OCI-M1 (cell line): ENCODE data around the gene RYR2.
A peak's percentile ranks its signal among the peaks of the same experiment; 100 is the strongest.
"Not testable (repeated sequence)": the region's sequence is repeated elsewhere in the genome, so short reads cannot be mapped to it uniquely, and the experiment has no call there.

ENCODE experiments used
- DNase-seq: peaks from one replicate; lab custom pipeline; 2025; lab: John Stamatoyannopoulos, UW

RYR2 gene

GRCh38 chr1:237084341-237085077, 42.5 kb downstream of the RYR2 start:
- DNase-seq, result no peak

- DNase-seq, result no peak
Measured at GRCh38 chr1:237091691-237092090, 49.7 kb downstream of the RYR2 start.

- no peak for DNase-seq
Measured at GRCh38 chr1:237093691-237094090, 51.7 kb downstream of the RYR2 start.

DNA sequence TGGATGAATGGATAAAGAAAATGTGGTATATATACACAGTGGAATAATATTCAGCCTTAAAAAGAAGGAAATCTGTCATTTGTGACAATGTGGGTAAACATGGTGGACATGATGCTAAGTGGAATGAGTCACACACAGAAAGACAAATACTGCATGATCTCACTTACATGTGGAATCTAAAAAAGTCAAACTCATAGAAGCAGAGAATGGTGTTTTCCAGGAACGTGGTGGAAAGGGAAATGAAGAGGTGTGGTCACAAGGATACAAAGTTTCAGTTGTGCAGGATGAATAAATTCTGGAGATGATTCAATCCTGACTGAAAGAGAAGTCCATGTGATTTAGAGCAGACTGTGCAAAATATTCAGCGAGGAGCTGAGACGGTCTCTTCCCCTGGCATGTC, 56.6 kb downstream of the RYR2 start:
- no peak for DNase-seq

- DNase-seq, result no peak
Measured at GRCh38 chr1:237103021-237103420, 61.0 kb downstream of the RYR2 start.

DNA sequence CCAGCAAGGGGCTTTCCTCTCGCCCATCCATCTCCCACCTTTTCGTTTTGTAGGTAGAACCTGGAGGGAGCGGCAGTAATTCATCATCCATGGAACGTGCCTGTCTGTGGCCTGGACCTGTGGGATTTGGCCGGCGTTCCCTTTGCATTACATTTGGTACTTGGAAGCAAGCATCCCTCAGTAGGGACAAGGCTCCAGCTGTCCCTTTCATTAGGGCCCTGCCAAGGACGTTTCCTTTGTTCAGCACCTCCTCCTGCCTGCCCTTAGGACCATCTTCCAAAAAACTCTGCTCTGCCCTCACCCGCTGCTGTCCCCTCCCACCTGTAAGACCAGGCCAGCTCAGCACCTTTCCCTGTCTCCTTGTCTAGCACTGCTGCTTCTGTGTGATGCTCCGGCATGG, 62.1 kb downstream of the RYR2 start:
- no peak for DNase-seq

DNA sequence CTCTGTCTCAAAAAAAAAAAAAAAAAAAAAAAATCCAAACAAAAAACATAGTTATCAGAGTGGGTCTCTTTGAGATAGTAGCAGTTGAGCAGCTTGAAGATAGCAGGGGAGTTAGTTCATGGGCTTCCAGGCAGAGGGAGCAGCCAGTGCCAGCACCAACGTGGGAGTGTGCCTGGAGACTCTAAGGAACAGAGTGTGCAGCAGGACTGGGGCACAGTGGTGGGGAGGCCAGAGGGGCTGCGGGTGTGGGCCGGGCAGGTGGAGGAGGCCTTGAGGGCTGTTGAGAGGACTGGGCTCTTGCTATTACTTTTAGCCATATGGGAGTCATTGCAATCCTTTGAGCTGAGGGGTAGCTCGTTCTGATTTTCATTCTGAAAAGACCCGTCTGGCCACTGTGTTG, 63.8 kb downstream of the RYR2 start:
- no peak for DNase-seq

GRCh38 chr1:237108297-237109040, 66.5 kb downstream of the RYR2 start:
- DNase-seq, result no peak

- no peak for DNase-seq
Measured at GRCh38 chr1:237111807-237112206, 69.8 kb downstream of the RYR2 start.

DNA sequence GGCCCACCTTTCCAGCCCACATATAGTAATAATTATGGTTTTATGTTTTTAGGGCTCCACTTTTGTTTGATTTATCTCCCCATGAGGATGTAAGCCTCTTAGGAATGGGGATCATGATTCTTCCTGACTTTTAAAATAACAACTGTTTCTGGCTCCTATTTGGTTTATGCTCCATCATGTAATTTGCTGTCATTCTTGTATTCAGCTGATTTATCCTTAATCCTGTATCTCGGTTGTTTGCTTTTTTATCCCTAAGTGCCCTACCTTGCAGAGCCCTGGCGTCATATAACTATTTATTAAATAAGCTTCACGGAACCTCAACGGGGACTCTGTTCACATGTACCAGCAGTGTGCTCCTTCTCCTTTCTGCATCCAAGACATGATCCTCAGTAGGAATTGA, 70.7 kb downstream of the RYR2 start:
- no peak for DNase-seq

DNA sequence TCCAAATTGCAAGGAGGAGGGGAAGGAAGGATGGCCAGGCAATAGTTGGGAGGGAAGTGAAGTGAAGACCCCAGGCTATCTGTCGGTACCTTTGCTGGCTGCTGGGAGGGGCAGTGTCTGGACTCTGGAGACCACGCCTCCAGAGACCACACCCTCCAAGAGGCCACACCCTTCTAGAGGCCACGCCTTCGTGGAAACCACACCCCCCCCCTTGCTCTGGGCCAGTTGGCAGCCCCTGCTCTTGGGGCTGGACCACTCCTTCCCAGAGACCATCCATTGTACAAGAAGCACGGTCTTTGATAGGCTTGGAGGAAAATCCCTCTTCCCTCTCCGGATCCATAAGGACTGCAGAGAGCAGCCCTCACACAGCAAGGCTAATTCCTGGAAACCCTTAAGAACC, 73.1 kb downstream of the RYR2 start:
- no peak for DNase-seq

DNA sequence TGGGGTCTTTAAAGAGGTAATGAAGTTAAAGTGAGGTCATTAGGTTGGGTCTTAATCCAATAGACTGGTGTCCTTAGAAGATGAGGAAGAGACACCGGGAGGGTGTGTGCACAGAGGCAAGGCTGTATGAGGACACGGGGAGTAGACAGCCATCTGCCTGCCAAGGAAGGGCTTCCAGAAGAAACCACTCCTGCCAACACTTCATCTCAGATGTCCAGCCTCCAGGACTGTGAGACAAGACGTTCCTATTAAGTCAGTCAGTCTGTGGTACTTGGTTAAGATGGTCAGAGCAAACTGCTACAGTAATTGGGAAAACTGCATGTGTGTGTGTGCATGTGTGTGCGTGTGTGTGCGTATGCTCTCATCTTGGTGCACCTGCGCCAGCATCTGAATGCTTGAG, 77.1 kb downstream of the RYR2 start:
- no peak for DNase-seq

- DNase-seq, result no peak
Measured at GRCh38 chr1:237120683-237121082, 78.7 kb downstream of the RYR2 start.

- peak; percentile 40 for DNase-seq
Measured at GRCh38 chr1:237124856-237125462, 83.0 kb downstream of the RYR2 start.

- no peak for DNase-seq
Measured at GRCh38 chr1:237126180-237126579, 84.2 kb downstream of the RYR2 start.

DNA sequence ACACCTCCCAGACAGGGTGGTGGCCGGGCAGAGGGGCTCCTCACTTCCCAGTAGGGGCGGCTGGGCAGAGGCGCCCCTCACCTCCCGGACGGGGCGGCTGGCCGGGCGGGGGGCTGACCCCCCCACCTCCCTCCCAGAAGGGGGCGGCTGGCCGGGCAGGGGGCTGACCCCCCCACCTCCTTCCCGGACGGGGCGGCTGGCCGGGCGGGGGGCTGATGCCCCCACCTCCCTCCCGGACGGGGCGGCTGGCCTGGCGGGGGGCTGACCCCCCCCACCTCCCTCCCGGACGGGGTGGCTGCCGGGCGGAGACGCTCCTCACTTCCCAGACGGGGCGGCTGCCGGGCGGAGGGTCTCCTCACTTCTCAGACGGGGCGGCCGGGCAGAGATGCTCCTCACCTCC, 85.3 kb downstream of the RYR2 start:
- DNase-seq, result not testable (repeated sequence)

- DNase-seq, result no peak
Measured at GRCh38 chr1:237133921-237134320, 91.9 kb downstream of the RYR2 start.

DNA sequence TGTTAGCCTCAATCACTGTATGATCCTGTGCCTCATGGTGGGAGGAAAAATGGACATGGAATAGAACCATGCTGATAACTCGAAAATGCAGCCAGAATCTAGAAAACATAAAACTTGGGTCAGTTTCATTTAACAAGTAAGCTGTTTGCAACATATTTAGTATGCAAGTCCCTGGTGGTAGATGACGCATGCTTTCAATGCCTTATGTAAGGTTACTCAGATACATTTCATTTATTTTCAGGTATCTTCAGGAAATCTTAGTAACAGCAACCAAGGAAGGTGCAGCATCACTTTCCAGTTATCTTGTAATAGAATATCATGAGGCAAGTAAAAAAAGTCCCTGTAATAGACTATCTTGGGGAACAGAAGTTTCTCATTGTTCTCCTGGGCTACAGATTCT, 92.9 kb downstream of the RYR2 start:
- no peak for DNase-seq

DNA sequence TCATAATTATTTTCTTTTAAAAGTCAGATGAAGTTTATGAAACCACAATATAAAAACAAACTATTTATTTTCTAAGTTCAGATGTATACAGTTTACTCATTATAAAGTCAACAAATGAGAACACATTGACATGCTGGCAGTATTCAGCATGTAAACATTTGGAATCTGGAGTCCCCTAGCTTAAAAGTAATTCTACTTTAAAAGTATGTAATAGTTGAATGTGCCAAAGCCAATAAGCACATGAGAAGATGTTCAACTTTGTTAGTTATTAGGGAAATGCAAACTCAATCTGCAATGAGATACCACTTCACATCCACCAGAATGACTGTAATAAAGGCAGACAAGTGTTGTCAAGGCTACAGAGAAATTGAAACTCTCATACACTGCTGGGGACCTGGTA, 96.6 kb downstream of the RYR2 start:
- no peak for DNase-seq

GRCh38 chr1:237139732-237140131, 97.7 kb downstream of the RYR2 start:
- DNase-seq, result no peak

DNA sequence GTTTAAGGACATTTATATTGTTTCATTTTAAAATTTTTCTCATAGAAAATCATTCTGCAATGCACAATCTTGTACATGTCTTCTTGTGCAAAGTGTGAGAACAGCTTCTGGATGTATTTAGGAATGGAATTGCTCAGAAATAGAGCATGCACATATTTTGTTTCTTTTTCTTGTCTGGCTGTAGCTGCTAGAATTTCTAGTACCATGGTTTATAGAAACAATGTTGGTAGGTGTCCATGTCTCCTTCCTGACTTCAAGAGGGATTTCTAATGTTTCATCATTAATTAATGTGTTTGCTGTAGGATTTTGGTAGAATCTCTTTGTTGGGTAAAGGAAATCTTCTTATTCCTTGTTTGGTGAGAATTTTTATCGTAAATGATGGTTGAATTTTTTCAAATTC, 99.0 kb downstream of the RYR2 start:
- DNase-seq, result no peak

DNA sequence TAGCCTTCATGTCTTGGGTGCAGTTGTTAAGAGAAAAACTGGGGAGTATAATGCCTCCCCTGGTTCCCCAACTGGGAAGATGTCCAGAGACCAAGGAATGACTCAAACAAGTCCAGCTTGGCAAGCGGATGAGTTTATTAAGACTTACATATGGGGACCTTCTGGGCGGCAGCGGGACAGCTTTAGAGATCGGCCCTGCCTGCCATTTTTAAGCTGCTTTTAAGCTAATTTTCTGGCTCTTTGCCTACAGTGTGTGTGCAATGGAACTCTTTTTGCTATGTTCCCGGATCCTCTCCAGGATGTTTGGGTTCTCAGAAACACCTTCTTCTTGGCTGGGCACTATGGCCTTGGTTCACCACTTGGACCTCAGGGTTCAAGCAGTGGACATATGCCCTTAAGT, 99.5 kb downstream of the RYR2 start:
- DNase-seq, result no peak

DNA sequence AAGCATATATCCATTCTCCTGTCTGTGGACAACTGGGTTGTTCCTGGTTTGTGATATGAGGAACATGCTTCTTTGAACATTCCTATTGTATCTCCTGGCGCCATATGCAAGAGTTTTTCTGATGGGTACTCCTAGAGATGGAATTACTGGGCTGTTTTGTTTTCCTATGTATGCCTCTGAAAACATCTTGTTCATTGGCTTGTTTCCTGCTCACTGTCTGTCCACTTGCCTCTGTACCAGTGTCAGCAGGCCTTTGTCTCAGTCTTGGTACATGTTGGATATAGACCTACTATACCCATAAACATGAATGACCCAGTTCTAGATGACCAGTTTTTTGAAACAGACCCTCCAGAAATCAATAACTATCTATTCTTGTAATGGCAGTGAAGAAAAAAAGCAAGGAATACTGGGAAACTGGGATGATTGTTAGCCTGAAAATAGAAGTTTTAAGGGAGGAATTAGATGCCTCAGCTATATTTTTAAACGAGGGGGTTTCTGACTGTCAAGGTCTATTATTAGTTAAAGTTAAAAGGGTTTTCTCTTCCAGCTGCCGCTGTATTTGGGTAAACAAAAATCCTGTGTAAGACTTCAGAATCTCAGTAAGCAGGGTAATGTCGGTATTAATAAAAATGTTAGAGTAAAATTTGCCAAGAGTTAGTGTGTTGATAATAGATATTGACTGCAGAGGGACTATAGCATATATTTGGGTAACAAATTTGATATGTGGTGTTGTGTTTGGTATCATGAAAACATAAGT, 103.6 kb downstream of the RYR2 start:
- DNase-seq, result no peak
